GM13976 (cell line): ENCODE data around the gene CNTNAP5.

Source experiments
- DNase-seq: peaks from one replicate; pipeline ENCODE4 v3.0.0; 2012; ENCODE audit warnings: low spot score
- CTCF ChIP-seq: IDR thresholded peaks from 2 replicates; pipeline ENCODE4 v1.5.1; 2012; ENCODE audit warnings: borderline replicate concordance, mild to moderate bottlenecking; ENCODE audit not compliant: insufficient read depth; ENCODE audit errors: extremely low read depth, missing control alignments, control extremely low read depth
- in situ Hi-C: fragments of 300-500 bp; cut with MboI; formaldehyde crosslinking; loops from one replicate; pipeline ENCODE4 v1.12.0; 2022; ENCODE audit warnings: low sequenced_read_pairs, mixed read lengths, inconsistent platforms; ENCODE audit not compliant: unreplicated experiment

CNTNAP5 gene

DNA sequence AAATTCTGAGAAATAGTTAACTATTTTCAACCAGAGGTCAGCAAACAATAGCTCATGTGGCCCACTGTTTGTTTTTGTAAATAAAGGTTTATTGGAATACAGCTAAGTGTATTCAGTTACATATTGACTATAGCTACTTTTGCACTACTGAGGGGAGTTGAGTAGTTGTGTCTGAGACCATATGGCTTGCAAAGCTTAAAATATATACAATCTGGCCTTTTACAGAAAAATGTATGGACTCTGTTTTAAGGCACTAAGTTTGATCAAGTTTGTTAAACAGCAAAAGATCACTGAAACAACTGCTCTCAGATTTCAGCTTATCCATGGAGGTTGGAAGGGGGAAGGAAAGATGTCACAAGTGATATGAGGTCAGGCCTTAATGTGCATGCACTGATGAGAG is 667.1 kb downstream of the CNTNAP5 start:
- no peak for TF ChIP-seq CTCF
- no peak for DNase-seq
- in situ Hi-C loops: no loop called here

- DNase-seq: no peak
- TF ChIP-seq CTCF: no peak
- in situ Hi-C loops: no loop called here
These were observed 667.6 kb downstream of the CNTNAP5 start for GRCh38 chr2:124692707-124693106.

GRCh38 chr2:124693156-124693555 is 668.1 kb downstream of the CNTNAP5 start:
- no peak for DNase-seq
- no peak for TF ChIP-seq CTCF
- in situ Hi-C loops: no loop called here

GRCh38 chr2:124698979-124699565 is 674.0 kb downstream of the CNTNAP5 start:
- no peak for DNase-seq

DNA sequence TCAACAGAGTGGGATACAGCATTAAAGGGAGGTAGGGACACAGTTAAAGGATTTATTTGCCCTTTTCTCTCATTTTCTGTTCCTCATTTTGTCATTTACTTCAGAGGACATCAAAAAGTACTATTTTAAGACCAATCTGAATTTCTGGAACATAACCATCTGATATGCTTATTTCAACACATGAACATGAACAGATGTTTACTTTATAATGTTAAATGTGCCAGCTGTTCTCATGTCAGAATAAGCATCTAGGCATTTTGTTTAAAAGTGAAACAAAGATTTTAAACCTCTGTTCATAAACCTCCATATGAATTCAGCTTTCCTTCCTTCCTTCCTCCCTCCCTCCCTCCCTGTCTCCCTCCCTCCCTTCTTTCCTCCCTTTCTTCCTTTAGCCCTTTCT is 677.7 kb downstream of the CNTNAP5 start:
- TF ChIP-seq CTCF: no peak
- no peak for DNase-seq

More at GRCh38 chr2:124698979-124699565, 674.0 kb downstream of the CNTNAP5 start:
- no peak for TF ChIP-seq CTCF
- in situ Hi-C loops: no loop called here

GRCh38 chr2:124704071-124704925 is 679.2 kb downstream of the CNTNAP5 start:
- DNase-seq: no peak
- in situ Hi-C loops: no loop called here
- TF ChIP-seq CTCF: no peak

More for the DNA sequence above, 677.7 kb downstream of the CNTNAP5 start:
- in situ Hi-C loops: no loop called here
